ENCODE data around the gene GCNT4.

Gene GCNT4

GRCh38 chr5:75018805-75019587, 33.4 kb downstream of the GCNT4 start:
- FAIRE-seq (no peak), DNase-seq (ENCODE audit: low spot score) (no peak)

- no peak for DNase-seq (ENCODE audit: low spot score)
- FAIRE-seq: no peak
Measured at GRCh38 chr5:75017971-75018370, 34.4 kb downstream of the GCNT4 start.

- DNase-seq (ENCODE audit: low spot score) (no peak), FAIRE-seq (no peak)
Measured at GRCh38 chr5:75016896-75017295, 35.5 kb downstream of the GCNT4 start.

GRCh38 chr5:75012748-75013147, 39.6 kb downstream of the GCNT4 start:
- DNase-seq (ENCODE audit: low spot score) (no peak), FAIRE-seq (no peak)

GRCh38 chr5:75010838-75011237, 41.5 kb downstream of the GCNT4 start:
- FAIRE-seq: no peak
- no peak for DNase-seq (ENCODE audit: low spot score)

- FAIRE-seq (no peak), DNase-seq (ENCODE audit: low spot score) (no peak)
Measured at GRCh38 chr5:75009556-75010345, 42.6 kb downstream of the GCNT4 start.

GRCh38 chr5:75006865-75007822, 45.2 kb downstream of the GCNT4 start:
- DNase-seq (ENCODE audit: low spot score) (no peak), FAIRE-seq (no peak)

GRCh38 chr5:75005561-75005960, 46.8 kb downstream of the GCNT4 start:
- DNase-seq (ENCODE audit: low spot score) (no peak), FAIRE-seq (no peak)

All from urothelium cell line (cell line).